Common myeloid progenitor, CD34-positive (primary cell): ENCODE data around the gene CEP170B.
A peak's percentile ranks its signal among the peaks of the same experiment; 100 is the strongest.

ENCODE experiments used
- CTCF ChIA-PET: fragments of 350-600 bp; sonication (Branson Sonifier 250); formaldehyde crosslinking; loops from one replicate; lab custom pipeline; 2021; ENCODE audit warnings: antibody characterized with exemption; lab: Charles Lee
- POLR2A ChIA-PET: fragments of 350-600 bp; sonication (Branson Sonifier 250); formaldehyde crosslinking; loops from one replicate; lab custom pipeline; 2021; ENCODE audit warnings: antibody characterized with exemption; lab: Charles Lee
- DNase-seq, 3 donors: peaks; one replicate each; pipeline versions ENCODE4 v3.0.0 to v3.0.0-alpha.2; 2013
- H3K27ac ChIP-seq, 2 experiments: 1 replicate in 1 of 2; 2 replicates in 1 of 2; pipeline ENCODE4 v1.7.0; 2013; ENCODE audit warnings: inconsistent platforms in 2 of 2, low read length in 2 of 2, mild to moderate bottlenecking in 2 of 2, low read depth in 1 of 2, moderate library complexity in 1 of 2; ENCODE audit not compliant: severe bottlenecking in 2 of 2, insufficient read depth in 1 of 2, poor library complexity in 1 of 2
- H3K27me3 ChIP-seq, 5 experiments: replicated peaks in 2 of 5; 1 replicate in 3 of 5; 2 replicates in 2 of 5; pipeline versions ENCODE4 v1.6.1 to v1.7.0; 2013; ENCODE audit warnings: low read length in 4 of 5, mild to moderate bottlenecking in 2 of 5, moderate library complexity in 2 of 5, inconsistent platforms in 1 of 5; ENCODE audit not compliant: insufficient read depth in 5 of 5, control insufficient read depth in 4 of 5
- H3K36me3 ChIP-seq, 4 experiments: 1 replicate in 2 of 4; 2 replicates in 2 of 4; pipeline versions ENCODE4 v1.6.1 to v1.7.0; 2013; ENCODE audit warnings: low read length in 3 of 4, control low read depth in 1 of 4, mild to moderate bottlenecking in 1 of 4; ENCODE audit not compliant: control insufficient read depth in 4 of 4, insufficient read depth in 4 of 4
- H3K4me1 ChIP-seq, 4 experiments: 1 replicate in 3 of 4; 2 replicates in 1 of 4; pipeline versions ENCODE4 v1.6.1 to v1.7.1; 2013; ENCODE audit warnings: low read length in 3 of 4, mild to moderate bottlenecking in 3 of 4, control low read depth in 1 of 4, inconsistent platforms in 1 of 4, moderate library complexity in 1 of 4; ENCODE audit not compliant: control insufficient read depth in 4 of 4, insufficient read depth in 4 of 4; ENCODE audit errors: control extremely low read depth in 1 of 4
- H3K4me3 ChIP-seq, 7 experiments: 1 replicate in 4 of 7; 2 replicates in 3 of 7; pipeline versions ENCODE4 v1.5.1 to v1.7.0; 2013; ENCODE audit warnings: mild to moderate bottlenecking in 7 of 7, low read length in 6 of 7, moderate library complexity in 6 of 7, inconsistent platforms in 2 of 7, low read depth in 2 of 7, control low read depth in 1 of 7; ENCODE audit not compliant: insufficient read depth in 4 of 7, control insufficient read depth in 1 of 7; ENCODE audit errors: extremely low read depth in 1 of 7
- H3K9me3 ChIP-seq, 5 experiments: 1 replicate in 4 of 5; 2 replicates in 1 of 5; pipeline versions ENCODE4 v1.6.1 to v1.7.1; 2013; ENCODE audit warnings: low read length in 4 of 5, mild to moderate bottlenecking in 2 of 5, inconsistent platforms in 1 of 5, low read depth in 1 of 5, moderate library complexity in 1 of 5; ENCODE audit not compliant: control insufficient read depth in 4 of 5, insufficient read depth in 2 of 5; ENCODE audit errors: control extremely low read depth in 1 of 5
- WGBS: methylation state at CpG from one replicate; pipeline ENCODE4 v1.1.5; 2013; ENCODE audit not compliant: insufficient coverage; 5-methylcytosine and 5-hydroxymethylcytosine counted together

Gene CEP170B

DNA sequence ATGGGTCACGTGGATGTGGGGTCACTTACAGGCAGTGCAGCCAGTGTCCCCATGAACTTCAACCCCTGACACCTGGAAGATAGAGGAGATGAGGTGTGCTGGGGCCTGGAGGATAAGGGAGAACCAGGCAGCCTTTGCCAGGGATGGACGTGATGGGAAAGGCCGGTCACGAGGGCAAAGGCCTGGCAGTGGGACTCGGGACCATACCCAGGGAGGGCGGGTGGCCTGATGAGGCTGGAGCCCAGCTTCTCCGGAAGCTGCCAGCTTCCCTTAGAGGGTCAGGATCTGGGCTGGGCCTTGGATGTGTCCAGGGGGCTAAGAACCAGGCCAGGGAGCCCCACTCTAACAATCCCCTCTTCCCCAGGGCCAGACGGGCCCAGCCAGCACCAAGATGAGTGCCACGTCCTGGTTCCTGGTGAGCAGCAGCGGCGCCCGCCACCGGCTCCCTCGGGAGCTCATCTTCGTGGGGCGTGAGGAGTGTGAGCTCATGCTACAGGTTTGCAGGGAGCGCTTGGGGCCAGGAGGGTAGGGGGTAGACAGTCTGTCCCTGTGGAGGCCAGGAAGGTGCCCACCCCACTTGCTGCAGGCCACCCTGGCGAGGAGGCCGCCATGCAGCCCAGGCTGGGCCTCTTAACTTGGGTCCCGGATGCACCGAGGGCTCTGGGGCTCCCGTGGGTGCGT lies 3.1 kb downstream of the CEP170B start:
- peaks cover 0 to 48% (median 23%) of the 10 kb centered on the region in 5 experiments for H3K27me3 ChIP-seq
- no peak for DNase-seq
- peaks cover 0 to 32% (median 23%) of the 10 kb centered on the region in 4 experiments for H3K4me1 ChIP-seq
- CTCF ChIA-PET: interaction anchor here (1.2 to 1.3 kb wide), 2 partner anchors 26 to 64 kb away, joined by 3 read pairs; no protein-coding TSS in a partner anchor
- no peaks in the 10 kb centered on the region for H3K9me3 ChIP-seq
- 93% methylated on average over 21 of the region's 23 CpGs for WGBS
- POLR2A ChIA-PET: no interaction called here
- H3K27ac ChIP-seq: no peak overlapping the region
- no peak overlapping the region for H3K4me3 ChIP-seq
- no peaks in the 10 kb centered on the region for H3K36me3 ChIP-seq

GRCh38 chr14:104868811-104869572 lies 3.9 kb downstream of the CEP170B start:
- Histone ChIP-seq H3K36me3 (no peaks in the 10 kb centered on the region), H3K27ac (no peak overlapping the region), H3K9me3 (no peaks in the 10 kb centered on the region), H3K4me1 (peaks cover 0 to 31% (median 23%) of the 10 kb centered on the region in 4 experiments), H3K4me3 (no peak overlapping the region), H3K27me3 (peaks cover 0 to 40% (median 17%) of the 10 kb centered on the region in 5 experiments)
- DNase-seq: no peak
- CTCF ChIA-PET: interaction anchor here (1.1 to 3.3 kb wide), 3 partner anchors 23 to 101 kb away, joined by 3 to 11 read pairs (median 4); no protein-coding TSS in a partner anchor
- POLR2A ChIA-PET: no interaction called here
- 97% methylated on average over 19 of the region's 22 CpGs for WGBS

- Histone ChIP-seq H3K9me3 (no peaks in the 10 kb centered on the region), H3K4me1 (peaks cover 0 to 22% (median 16%) of the 10 kb centered on the region in 4 experiments), H3K4me3 (no peak overlapping the region), H3K27me3 (peaks cover 0 to 32% (median 12%) of the 10 kb centered on the region in 5 experiments), H3K36me3 (no peaks in the 10 kb centered on the region), H3K27ac (no peak overlapping the region)
- 98% methylated on average over 10 of the region's 18 CpGs for WGBS
- DNase-seq: no peak
- POLR2A ChIA-PET: no interaction called here
- CTCF ChIA-PET: interaction anchor here (1.1 to 3.3 kb wide), 3 partner anchors 23 to 102 kb away, joined by 3 to 11 read pairs (median 4); no protein-coding TSS in a partner anchor
Measured at GRCh38 chr14:104869669-104870367, 4.8 kb downstream of the CEP170B start.

- Histone ChIP-seq H3K9me3 (no peaks in the 10 kb centered on the region), H3K27ac (no peak overlapping the region), H3K4me3 (no peak overlapping the region), H3K36me3 (no peaks in the 10 kb centered on the region), H3K4me1 (peaks cover 0 to 19% (median 13%) of the 10 kb centered on the region in 4 experiments), H3K27me3 (peaks cover 0 to 29% (median 12%) of the 10 kb centered on the region in 5 experiments)
- 75% methylated on average over 20 of the region's 21 CpGs for WGBS
- POLR2A ChIA-PET: no interaction called here
- peak in 2 of 3 donors; percentile 27 to 33 for DNase-seq
- CTCF ChIA-PET: interaction anchor here (1.4 to 3.3 kb wide), 2 partner anchors 40 to 103 kb away, joined by 3 to 11 read pairs; no protein-coding TSS in a partner anchor
Measured at GRCh38 chr14:104870368-104871144, 5.5 kb downstream of the CEP170B start.

- ChIA-PET CTCF (interaction anchor here (0.6 to 3.3 kb wide), 3 partner anchors 21 to 103 kb away, joined by 3 to 11 read pairs (median 3); no protein-coding TSS in a partner anchor), POLR2A (no interaction called here)
- 98% methylated on average over 9 of the region's 15 CpGs for WGBS
- peaks cover 0 to 23% (median 12%) of the 10 kb centered on the region in 5 experiments for H3K27me3 ChIP-seq
- peaks cover 0 to 13% (median 8%) of the 10 kb centered on the region in 4 experiments for H3K4me1 ChIP-seq
- no peak for DNase-seq
- H3K9me3 ChIP-seq: no peaks in the 10 kb centered on the region
- H3K27ac ChIP-seq: no peak overlapping the region
- no peak overlapping the region for H3K4me3 ChIP-seq
- no peaks in the 10 kb centered on the region for H3K36me3 ChIP-seq
Measured at GRCh38 chr14:104871145-104871655, 6.1 kb downstream of the CEP170B start.
